Mesothelial cell of epicardium (in vitro differentiated cells): ENCODE data around the gene TRAPPC12. TPM values are rescaled to one million over a fixed set of nuclear protein-coding genes. Genes with fewer than 3 reads are reported as not detected.
"Not testable (repeated sequence)": the region's sequence is repeated elsewhere in the genome, so short reads cannot be mapped to it uniquely, and the experiment has no call there.

Experiments used
- DNase-seq, 2 experiments: peaks; one replicate each; pipeline ENCODE4 v3.0.0; 2021; ENCODE audit warnings: low spot score in 2 of 2; ENCODE audit not compliant: unreplicated experiment in 2 of 2
- H3K27ac Mint-ChIP-seq: 2 replicates; pipeline ENCODE4 v1.8.0; 2021; ENCODE audit warnings: mixed read lengths
- H3K27me3 Mint-ChIP-seq: 2 replicates; pipeline ENCODE4 v1.8.0; 2021; ENCODE audit warnings: low read depth, mixed read lengths
- H3K36me3 Mint-ChIP-seq: 2 replicates; pipeline ENCODE4 v1.8.0; 2021; ENCODE audit warnings: mixed read lengths
- H3K4me1 Mint-ChIP-seq: 2 replicates; pipeline ENCODE4 v1.8.0; 2021; ENCODE audit warnings: mixed read lengths
- H3K4me3 Mint-ChIP-seq: 2 replicates; pipeline ENCODE4 v1.8.0; 2021; ENCODE audit warnings: mild to moderate bottlenecking, moderate library complexity, mixed read lengths
- H3K9me3 Mint-ChIP-seq: 2 replicates; pipeline ENCODE4 v1.8.0; 2021; ENCODE audit warnings: mixed read lengths
- CTCF ChIP-seq: fragments of 200-600 bp; sonication (generic); IDR thresholded peaks from one replicate; pipeline ENCODE4 v1.5.0; 2021; ENCODE audit warnings: antibody characterized with exemption; ENCODE audit not compliant: unreplicated experiment
- total RNA-seq: library from RNA; stranded (reverse); gene quantifications from 3 replicates; pipeline ENCODE4 v1.2.1, GENCODE V29; 2021

The TRAPPC12 gene
- total RNA-seq, 1 donor from 2014 or later = 134 TPM

- no peak for TF ChIP-seq CTCF
- Mint-ChIP-seq H3K9me3 (peaks cover 13% of the 10 kb centered on the region), H3K4me3 (no peak overlapping the region), H3K4me1 (no peaks in the 10 kb centered on the region), H3K27me3 (no peaks in the 10 kb centered on the region), H3K36me3 (peaks cover 35% of the 10 kb centered on the region), H3K27ac (no peak overlapping the region)
- no peak for DNase-seq
Observed at GRCh38 chr2:3348767-3349166, 30.7 kb upstream of the TRAPPC12 start.

GRCh38 chr2:3349211-3349693, 30.2 kb upstream of the TRAPPC12 start:
- Mint-ChIP-seq H3K4me1 (no peaks in the 10 kb centered on the region), H3K9me3 (peaks cover 13% of the 10 kb centered on the region), H3K4me3 (no peak overlapping the region), H3K27ac (no peak overlapping the region), H3K36me3 (peaks cover 35% of the 10 kb centered on the region), H3K27me3 (no peaks in the 10 kb centered on the region)
- no peak for DNase-seq
- TF ChIP-seq CTCF = no peak

- Mint-ChIP-seq H3K27me3 (no peaks in the 10 kb centered on the region), H3K9me3 (peaks cover 8% of the 10 kb centered on the region), H3K27ac (no peak overlapping the region), H3K4me3 (no peak overlapping the region), H3K4me1 (no peaks in the 10 kb centered on the region), H3K36me3 (peaks cover 18% of the 10 kb centered on the region)
- no peak for TF ChIP-seq CTCF
- no peak for DNase-seq
Observed at GRCh38 chr2:3354986-3355385, 24.5 kb upstream of the TRAPPC12 start.

GRCh38 chr2:3355951-3356569, 23.4 kb upstream of the TRAPPC12 start:
- H3K36me3 Mint-ChIP-seq = peaks cover 11% of the 10 kb centered on the region
- no peak for TF ChIP-seq CTCF
- no peak for DNase-seq
- H3K9me3 Mint-ChIP-seq = peaks cover 8% of the 10 kb centered on the region
- H3K4me3 Mint-ChIP-seq = no peak overlapping the region
- H3K27me3 Mint-ChIP-seq = no peaks in the 10 kb centered on the region
- H3K27ac Mint-ChIP-seq = no peak overlapping the region
- no peaks in the 10 kb centered on the region for H3K4me1 Mint-ChIP-seq

GRCh38 chr2:3356799-3357198, 22.7 kb upstream of the TRAPPC12 start:
- no peak for TF ChIP-seq CTCF
- Mint-ChIP-seq H3K4me3 (no peak overlapping the region), H3K27ac (no peak overlapping the region), H3K36me3 (peaks cover 11% of the 10 kb centered on the region), H3K27me3 (no peaks in the 10 kb centered on the region), H3K4me1 (no peaks in the 10 kb centered on the region), H3K9me3 (peaks cover 4% of the 10 kb centered on the region)
- no peak for DNase-seq

GRCh38 chr2:3357446-3357845, 22.0 kb upstream of the TRAPPC12 start:
- H3K27me3 Mint-ChIP-seq, H3K4me3 Mint-ChIP-seq, H3K27ac Mint-ChIP-seq, H3K4me1 Mint-ChIP-seq, H3K36me3 Mint-ChIP-seq, DNase-seq, H3K9me3 Mint-ChIP-seq: not testable (repeated sequence)
